Cardiac fibroblast (primary cell): ENCODE measurements around the gene FMNL2.

Experiments used
- DNase-seq, 2 donors: peaks; one replicate each; pipeline versions ENCODE4 v3.0.0 to v3.0.0-alpha.2; 2010; ENCODE audit warnings: low read depth in 2 of 2
- H3K4me3 ChIP-seq, 2 donors: replicated peaks in 1 of 2; 1 replicate in 1 of 2; 2 replicates in 1 of 2; pipeline ENCODE4 v1.5.1; 2011; ENCODE audit warnings: low read depth in 2 of 2, low read length in 2 of 2, mild to moderate bottlenecking in 2 of 2, moderate library complexity in 1 of 2
- TF ChIP-seq, protein P1 (sequence below): IDR thresholded peaks from one replicate; pipeline ENCODE4 v1.5.1; 2011; ENCODE audit warnings: low read depth, mild to moderate bottlenecking, low read length, inconsistent platforms

The FMNL2 gene

DNA sequence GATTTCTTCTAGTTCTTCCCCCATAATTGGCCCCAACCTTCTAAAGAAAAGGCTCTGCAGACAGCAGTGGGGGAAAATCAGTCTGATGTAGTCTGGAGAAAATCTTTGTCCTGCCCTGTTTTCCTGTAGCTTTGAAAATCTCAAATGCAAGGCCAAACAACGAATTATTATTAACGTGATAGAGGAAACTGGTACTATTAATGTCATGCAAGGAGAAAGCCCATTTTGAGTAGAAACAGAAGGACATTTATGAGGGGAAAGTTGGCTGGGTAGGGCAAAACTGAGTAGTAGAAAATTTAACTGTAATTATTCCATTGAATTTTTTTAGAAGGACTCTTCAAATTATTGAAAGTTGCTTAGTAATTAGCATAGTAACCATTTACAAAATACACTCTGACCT lies 98.8 kb downstream of the FMNL2 start:
- no peak overlapping the region for H3K4me3 ChIP-seq
- TF ChIP-seq, protein P1, sequence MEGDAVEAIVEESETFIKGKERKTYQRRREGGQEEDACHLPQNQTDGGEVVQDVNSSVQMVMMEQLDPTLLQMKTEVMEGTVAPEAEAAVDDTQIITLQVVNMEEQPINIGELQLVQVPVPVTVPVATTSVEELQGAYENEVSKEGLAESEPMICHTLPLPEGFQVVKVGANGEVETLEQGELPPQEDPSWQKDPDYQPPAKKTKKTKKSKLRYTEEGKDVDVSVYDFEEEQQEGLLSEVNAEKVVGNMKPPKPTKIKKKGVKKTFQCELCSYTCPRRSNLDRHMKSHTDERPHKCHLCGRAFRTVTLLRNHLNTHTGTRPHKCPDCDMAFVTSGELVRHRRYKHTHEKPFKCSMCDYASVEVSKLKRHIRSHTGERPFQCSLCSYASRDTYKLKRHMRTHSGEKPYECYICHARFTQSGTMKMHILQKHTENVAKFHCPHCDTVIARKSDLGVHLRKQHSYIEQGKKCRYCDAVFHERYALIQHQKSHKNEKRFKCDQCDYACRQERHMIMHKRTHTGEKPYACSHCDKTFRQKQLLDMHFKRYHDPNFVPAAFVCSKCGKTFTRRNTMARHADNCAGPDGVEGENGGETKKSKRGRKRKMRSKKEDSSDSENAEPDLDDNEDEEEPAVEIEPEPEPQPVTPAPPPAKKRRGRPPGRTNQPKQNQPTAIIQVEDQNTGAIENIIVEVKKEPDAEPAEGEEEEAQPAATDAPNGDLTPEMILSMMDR: no peak
- no peak for DNase-seq

DNA sequence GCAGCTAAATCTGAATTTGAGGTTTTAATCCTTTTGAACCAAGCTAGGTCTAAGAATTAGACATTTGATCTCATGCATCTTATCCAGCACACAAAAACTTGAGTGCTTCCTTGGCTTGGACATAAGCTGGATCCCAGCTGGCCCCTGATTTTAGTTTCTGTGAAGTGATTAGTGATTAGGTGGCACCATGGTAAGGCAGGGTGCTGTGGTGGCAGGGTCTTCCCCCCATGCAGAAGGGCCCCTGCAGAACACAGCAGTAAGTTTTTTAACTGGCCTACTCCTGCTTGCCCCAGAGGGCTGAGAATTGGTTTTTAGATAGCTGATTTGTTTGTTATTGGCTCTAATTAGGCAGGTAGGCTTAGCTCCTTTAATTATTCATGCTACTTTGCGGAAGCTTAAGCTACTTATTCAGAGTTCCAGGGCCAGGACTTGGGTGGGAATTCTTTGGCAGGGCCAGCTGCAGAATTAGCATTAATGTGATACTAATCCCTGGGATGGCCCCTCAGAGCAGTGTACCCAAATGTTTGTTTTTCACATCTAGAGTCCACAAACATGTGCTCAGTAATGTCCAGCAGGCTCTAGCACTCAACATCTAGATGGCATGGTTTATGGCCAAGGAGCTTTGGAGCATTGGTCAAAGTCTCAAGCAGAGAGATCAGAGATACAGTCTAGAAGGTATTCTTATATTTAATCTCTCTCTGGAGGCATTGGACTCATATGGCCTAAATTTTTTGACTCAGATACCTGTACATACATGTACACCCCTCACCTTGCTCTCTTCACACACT lies 99.6 kb downstream of the FMNL2 start:
- no peak for DNase-seq
- TF ChIP-seq, protein P1: no peak
- no peak overlapping the region for H3K4me3 ChIP-seq

DNA sequence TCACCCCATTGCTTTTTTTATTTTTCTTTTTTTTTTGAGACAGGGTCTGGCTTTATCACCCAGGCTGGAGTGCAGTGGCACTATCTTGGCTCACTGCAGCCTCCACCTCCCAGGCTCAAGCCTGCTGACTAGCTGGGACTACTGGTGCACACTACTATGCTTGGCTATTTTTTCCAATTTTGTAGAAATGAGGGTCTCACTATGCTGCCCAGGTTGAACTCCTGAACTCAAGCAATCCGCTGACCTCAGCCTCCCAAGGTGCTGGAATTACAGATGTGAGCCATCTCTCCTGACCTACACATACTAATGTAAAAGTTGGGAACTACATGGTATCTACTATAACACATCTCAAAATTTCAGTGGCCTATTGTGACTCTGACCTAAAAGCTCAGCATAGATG lies 101.2 kb downstream of the FMNL2 start:
- TF ChIP-seq, protein P1: no peak
- H3K4me3 ChIP-seq: no peak overlapping the region
- no peak for DNase-seq

DNA sequence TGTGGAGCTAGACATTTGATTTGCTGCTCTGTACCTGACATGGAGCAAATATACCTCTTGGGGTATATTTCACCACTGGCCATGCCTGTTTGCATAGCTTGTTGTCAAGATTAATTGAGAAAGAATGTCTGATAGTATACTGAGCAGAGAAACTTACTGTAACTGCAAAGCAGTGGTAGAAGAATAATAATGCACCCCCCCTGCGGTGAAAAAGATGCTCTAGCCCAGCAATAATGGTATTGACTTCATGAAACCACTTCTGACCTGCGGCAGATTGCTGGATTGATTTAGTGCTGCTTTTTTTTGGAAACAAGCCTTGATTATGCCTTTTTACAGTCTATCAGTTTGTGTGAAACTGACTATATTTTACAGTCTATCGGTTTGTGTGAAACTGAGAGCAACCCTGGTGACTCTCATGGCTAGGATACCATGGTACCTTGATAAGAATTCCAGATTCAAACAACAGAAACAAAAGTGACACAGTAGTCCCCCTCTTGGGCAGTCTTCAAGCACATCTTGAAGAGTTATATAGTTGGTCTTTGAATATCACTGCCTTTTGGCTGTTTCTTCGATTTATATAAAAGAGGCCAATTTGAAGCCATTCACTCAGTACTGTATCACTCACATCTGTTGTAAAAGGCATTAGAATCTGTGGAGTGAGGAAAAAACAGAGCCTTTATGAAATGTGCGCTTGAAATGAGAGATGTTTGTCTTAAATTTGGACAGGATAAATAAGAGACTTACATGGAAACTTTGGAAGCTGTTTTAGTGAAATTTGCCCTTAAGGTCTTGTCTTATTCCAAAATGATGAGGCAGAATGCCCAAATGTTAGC lies 102.5 kb downstream of the FMNL2 start:
- no peak for DNase-seq
- TF ChIP-seq, protein P1: no peak

DNA sequence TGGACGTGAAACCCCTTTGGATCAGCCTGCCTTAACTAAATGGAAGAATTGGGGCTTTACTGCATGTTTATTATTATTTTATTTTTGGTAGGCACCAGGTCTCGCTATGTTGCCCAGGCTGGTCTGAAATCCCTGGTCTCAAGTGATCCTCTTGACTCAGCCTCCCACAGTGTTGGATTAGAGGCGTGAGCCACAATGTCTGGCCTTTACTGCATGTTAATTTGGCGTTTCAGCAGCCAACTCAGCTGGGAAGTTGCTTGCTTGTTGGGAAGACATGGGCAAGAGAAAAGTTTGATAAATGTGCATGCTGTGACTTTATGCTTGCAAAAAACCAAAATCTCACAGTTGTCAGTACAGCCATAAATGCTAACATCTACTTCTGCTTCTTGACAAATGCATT lies 105.1 kb downstream of the FMNL2 start:
- TF ChIP-seq, protein P1: no peak
- DNase-seq: no peak
- H3K4me3 ChIP-seq: no peak overlapping the region

More for the DNA sequence above, 102.5 kb downstream of the FMNL2 start:
- no peak overlapping the region for H3K4me3 ChIP-seq

DNA sequence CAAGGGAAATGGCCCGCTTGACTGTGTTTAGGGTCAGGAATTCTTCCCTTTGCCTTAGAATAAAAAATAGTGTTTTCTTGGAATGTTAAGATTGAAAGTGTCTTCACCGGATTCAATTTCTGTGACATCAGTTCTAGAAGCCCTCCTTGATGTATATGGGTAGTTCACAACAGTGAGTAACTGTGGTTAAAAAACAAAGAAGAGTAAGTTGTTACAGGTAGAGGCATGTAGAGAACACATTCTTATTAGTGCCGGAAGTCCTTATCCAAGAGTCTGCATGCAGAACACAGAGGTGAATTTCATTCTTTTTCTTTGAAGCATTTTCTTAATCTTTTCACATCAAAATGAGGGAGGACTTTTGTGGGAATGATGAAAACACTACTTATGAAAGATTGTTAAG lies 105.5 kb downstream of the FMNL2 start:
- H3K4me3 ChIP-seq: no peak overlapping the region
- DNase-seq: no peak
- TF ChIP-seq, protein P1: no peak
